CD14-positive monocyte (primary cell): Measurements from ENCODE around the gene CAMSAP3. TPM values are rescaled to one million over a fixed set of nuclear protein-coding genes. Genes with fewer than 3 reads are reported as not detected.

Experiments used
- DNase-seq, 3 donors: peaks; one replicate each; pipeline ENCODE4 v3.0.0-alpha.2; 2011 to 2022
- H2AFZ ChIP-seq: 2 replicates; pipeline ENCODE4 v1.6.0; 2012; ENCODE audit warnings: mild to moderate bottlenecking, low read depth, low read length, inconsistent platforms; ENCODE audit not compliant: insufficient read depth, poor library complexity, severe bottlenecking
- H3K27ac ChIP-seq, 2 donors: 1 replicate in 1 of 2; 2 replicates in 1 of 2; pipeline ENCODE4 v1.5.1; 2012 to 2013; ENCODE audit warnings: low read length in 2 of 2, control low read depth in 1 of 2, inconsistent platforms in 1 of 2, low read depth in 1 of 2, mild to moderate bottlenecking in 1 of 2
- H3K27me3 ChIP-seq, 2 donors: one replicate each; pipeline versions ENCODE4 v1.6.0 to v1.6.1; 2011 to 2013; ENCODE audit warnings: low read length in 2 of 2; ENCODE audit not compliant: control insufficient read depth in 2 of 2, insufficient read depth in 2 of 2
- H3K36me3 ChIP-seq, 2 donors: replicated peaks in 1 of 2; 1 replicate in 1 of 2; 2 replicates in 1 of 2; pipeline versions ENCODE4 v1.5.1 to v1.6.1; 2012 to 2013; ENCODE audit warnings: low read length in 2 of 2, control low read depth in 1 of 2, inconsistent platforms in 1 of 2, mild to moderate bottlenecking in 1 of 2; ENCODE audit not compliant: insufficient read depth in 2 of 2, control insufficient read depth in 1 of 2
- H3K4me1 ChIP-seq, 2 donors: 1 replicate in 1 of 2; 2 replicates in 1 of 2; pipeline versions ENCODE4 v1.5.1 to v1.6.1; 2012 to 2013; ENCODE audit warnings: low read length in 2 of 2, control low read depth in 1 of 2, inconsistent platforms in 1 of 2, mild to moderate bottlenecking in 1 of 2, moderate library complexity in 1 of 2; ENCODE audit not compliant: insufficient read depth in 2 of 2, control insufficient read depth in 1 of 2
- H3K4me2 ChIP-seq: replicated peaks from 2 replicates; pipeline ENCODE3; 2012; ENCODE audit warnings: low read length, moderate library complexity, mild to moderate bottlenecking; ENCODE audit not compliant: poor library complexity, severe bottlenecking; ENCODE audit errors: extremely low read depth
- H3K4me3 ChIP-seq, 3 experiments: fragments of 200-600 bp in 1 of 3; sonication (generic) in 1 of 3; replicated peaks in 1 of 3; 1 replicate in 2 of 3; 2 replicates in 1 of 3; pipeline ENCODE4 v1.5.1; 2011 to 2013; ENCODE audit warnings: low read length in 3 of 3, mild to moderate bottlenecking in 3 of 3, control low read depth in 2 of 3, low read depth in 2 of 3, inconsistent platforms in 1 of 3, moderate library complexity in 1 of 3
- H3K79me2 ChIP-seq: 2 replicates; pipeline ENCODE4 v1.6.0; 2012; ENCODE audit warnings: mild to moderate bottlenecking, control low read depth, inconsistent platforms, low read length, moderate library complexity; ENCODE audit not compliant: insufficient read depth
- H3K9ac ChIP-seq: 2 replicates; pipeline ENCODE4 v1.6.0; 2017; ENCODE audit warnings: low read length, mild to moderate bottlenecking; ENCODE audit not compliant: insufficient read depth, poor library complexity, severe bottlenecking
- H3K9me3 ChIP-seq, 2 donors: replicated peaks in 1 of 2; 1 replicate in 1 of 2; 2 replicates in 1 of 2; pipeline versions ENCODE4 v1.5.1 to v1.6.1; 2012 to 2013; ENCODE audit warnings: low read length in 2 of 2, control low read depth in 1 of 2; ENCODE audit not compliant: control insufficient read depth in 1 of 2, insufficient read depth in 1 of 2
- H4K20me1 ChIP-seq: 2 replicates; pipeline ENCODE4 v1.6.0; 2012; ENCODE audit warnings: mild to moderate bottlenecking, low read length, control low read depth, moderate library complexity; ENCODE audit not compliant: insufficient read depth
- H3K27ac Mint-ChIP-seq, 7 donors: one replicate each; pipeline ENCODE4 v1.8.0; 2020; ENCODE audit warnings: mild to moderate bottlenecking in 7 of 7, mixed read lengths in 7 of 7, moderate library complexity in 6 of 7, inconsistent platforms in 2 of 7
- H3K27me3 Mint-ChIP-seq, 3 donors: one replicate each; pipeline ENCODE4 v1.8.0; 2021 to 2022; ENCODE audit warnings: low read depth in 3 of 3, mild to moderate bottlenecking in 3 of 3, mixed read lengths in 3 of 3, moderate library complexity in 3 of 3, inconsistent platforms in 1 of 3
- H3K36me3 Mint-ChIP-seq, 2 donors: one replicate each; pipeline ENCODE4 v1.8.0; 2020; ENCODE audit warnings: mixed read lengths in 2 of 2, inconsistent platforms in 1 of 2, mild to moderate bottlenecking in 1 of 2
- H3K4me1 Mint-ChIP-seq: one replicate; pipeline ENCODE4 v1.8.0; 2020; ENCODE audit warnings: mild to moderate bottlenecking, mixed read lengths
- H3K4me3 Mint-ChIP-seq, 2 donors: one replicate each; pipeline ENCODE4 v1.8.0; 2020; ENCODE audit warnings: mild to moderate bottlenecking in 2 of 2, mixed read lengths in 2 of 2, moderate library complexity in 1 of 2
- H3K9me3 Mint-ChIP-seq, 7 donors: one replicate each; pipeline ENCODE4 v1.8.0; 2020 to 2022; ENCODE audit warnings: mixed read lengths in 7 of 7, mild to moderate bottlenecking in 6 of 7, moderate library complexity in 6 of 7, inconsistent platforms in 2 of 7
- CTCF ChIP-seq: fragments of 200-600 bp; IDR thresholded peaks from one replicate; pipeline ENCODE4 v1.8.0; 2022; ENCODE audit warnings: antibody characterized with exemption, mild to moderate bottlenecking
- WGBS: methylation state at CpG from one replicate; pipeline ENCODE4 v1.1.5; 2013; ENCODE audit warnings: missing lambda C conversion rate; ENCODE audit not compliant: insufficient coverage; 5-methylcytosine and 5-hydroxymethylcytosine counted together
- intact Hi-C, 2 donors: fragments of 100-400 bp; cut with micrococcal nuclease; formaldehyde crosslinking; loops; one replicate each; pipeline versions ENCODE4 v1.15.0 to v1.15.1; 2023
- polyA plus RNA-seq, 3 donors: library from polyadenylated mRNA; depleted of rRNA in 1 of 3; unstranded in 2 of 3; stranded (reverse) in 1 of 3; fragments of 300-500 nt in 2 of 3; fragments of >200 nt in 1 of 3; fragmentation: Illumina TruSeq in 2 of 3; gene quantifications; 1 replicate in 2 of 3; 2 replicates in 1 of 3; pipeline ENCODE4 v1.2.3, GENCODE V29; 2012 to 2021

CAMSAP3 gene
- polyA plus RNA-seq, 3 donors: 0.05 TPM; not detected in 2

DNA sequence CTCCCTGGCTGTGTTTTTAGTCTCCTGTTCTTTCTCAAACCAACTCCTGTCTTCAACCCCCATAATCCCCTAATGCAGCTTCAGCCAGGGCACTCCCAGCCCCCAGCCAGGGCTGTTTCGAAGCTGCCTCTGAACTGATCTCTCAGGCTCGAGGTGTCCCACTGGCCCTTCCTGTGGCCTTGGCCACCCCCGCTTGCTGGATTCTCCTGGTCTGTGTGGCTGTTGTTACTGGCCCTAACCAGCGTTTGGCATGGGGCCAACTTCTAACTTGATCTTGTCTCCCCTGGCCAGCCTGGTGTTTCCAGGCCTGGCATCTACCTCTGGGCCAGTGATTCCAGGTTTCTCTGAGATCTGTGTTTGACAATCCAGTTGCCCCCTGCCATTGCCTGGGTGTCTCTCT is 22.7 kb downstream of the CAMSAP3 start:
- Mint-ChIP-seq H3K27me3 (peaks cover 2% of the 10 kb centered on the region in 3 donors), H3K4me3 (no peak overlapping the region), H3K4me1 (peaks cover 17% of the 10 kb centered on the region), H3K36me3 (peaks cover 50 to 59% of the 10 kb centered on the region in 2 donors), H3K27ac (peak overlapping the region in 3 of 7 donors; percentile 25 to 81 (median 31)), H3K9me3 (peaks cover 0 to 7% (median 0%) of the 10 kb centered on the region in 7 donors)
- no peak for DNase-seq
- intact Hi-C loops: no loop called here
- peaks cover 41 to 52% of the 10 kb centered on the region in 2 donors for H3K36me3 ChIP-seq
- no peak overlapping the region for H2AFZ ChIP-seq
- H3K4me3 ChIP-seq: no peak overlapping the region
- WGBS: 100% methylated on average over 2 of the region's 4 CpGs
- no peak for TF ChIP-seq CTCF
- peaks cover under 1% of the 10 kb centered on the region for H4K20me1 ChIP-seq
- no peaks in the 10 kb centered on the region for H3K79me2 ChIP-seq
- no peak overlapping the region for H3K27ac ChIP-seq
- H3K27me3 ChIP-seq: no peaks in the 10 kb centered on the region
- H3K4me2 ChIP-seq: no peak overlapping the region
- no peak overlapping the region for H3K9ac ChIP-seq
- H3K4me1 ChIP-seq: peaks cover 0 to 14% of the 10 kb centered on the region in 2 donors
- no peaks in the 10 kb centered on the region for H3K9me3 ChIP-seq

DNA sequence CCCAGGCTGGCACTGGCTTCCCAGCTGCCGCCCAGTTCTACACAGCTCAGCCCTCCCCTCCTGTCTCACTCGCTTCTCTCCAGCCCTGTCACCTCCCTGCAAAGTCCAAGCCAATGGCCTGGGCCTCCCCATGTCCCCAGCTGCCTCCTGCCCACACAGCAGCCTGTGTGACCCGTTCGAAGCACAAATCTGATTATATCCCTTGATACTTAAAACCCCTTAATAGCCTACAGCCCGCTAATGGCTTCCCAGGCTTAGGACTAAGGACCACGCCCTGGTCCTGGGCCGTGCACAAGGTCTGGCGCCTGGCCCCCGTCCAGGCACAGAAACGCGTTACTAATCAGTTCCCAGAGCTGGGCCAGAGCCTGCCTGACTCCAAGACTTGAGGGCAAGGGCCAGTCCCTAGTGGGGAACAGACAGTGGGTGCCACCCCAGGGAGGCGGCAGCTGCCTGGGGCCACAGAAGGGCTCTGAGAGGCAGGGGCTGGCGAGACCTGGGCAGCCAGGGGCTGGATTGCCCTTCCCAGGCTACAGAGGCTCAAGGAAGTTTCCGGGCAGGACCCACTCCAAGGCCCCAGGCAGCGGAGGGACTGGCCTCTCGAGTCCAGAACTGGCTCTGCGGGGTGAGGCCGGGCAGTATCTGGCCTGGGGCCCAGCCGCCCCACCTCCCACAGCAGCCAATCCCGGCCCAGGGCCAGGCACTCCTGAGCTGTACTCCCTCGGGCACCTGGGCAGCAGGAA is 23.3 kb downstream of the CAMSAP3 start:
- TF ChIP-seq CTCF: no peak
- WGBS: 98% methylated on average over 19 of the region's 21 CpGs
- Mint-ChIP-seq H3K4me3 (no peak overlapping the region), H3K9me3 (peaks cover 0 to 7% (median 0%) of the 10 kb centered on the region in 7 donors), H3K4me1 (peaks cover 17% of the 10 kb centered on the region), H3K27ac (peak overlapping the region in 2 of 7 donors; percentile 6 to 25), H3K27me3 (peaks cover 2% of the 10 kb centered on the region in 3 donors), H3K36me3 (peaks cover 53 to 64% of the 10 kb centered on the region in 2 donors)
- DNase-seq: no peak
- H4K20me1 ChIP-seq: peaks cover 4% of the 10 kb centered on the region
- H3K27ac ChIP-seq: no peak overlapping the region
- no peaks in the 10 kb centered on the region for H3K79me2 ChIP-seq
- peaks cover 47 to 58% of the 10 kb centered on the region in 2 donors for H3K36me3 ChIP-seq
- H3K4me1 ChIP-seq: peaks cover 0 to 14% of the 10 kb centered on the region in 2 donors
- no peaks in the 10 kb centered on the region for H3K27me3 ChIP-seq
- H3K4me3 ChIP-seq: no peak overlapping the region
- H2AFZ ChIP-seq: no peak overlapping the region
- H3K9me3 ChIP-seq: no peaks in the 10 kb centered on the region
- no peak overlapping the region for H3K4me2 ChIP-seq
- intact Hi-C loops: no loop called here
- no peak overlapping the region for H3K9ac ChIP-seq
